ENCODE results near the gene TLN1.

Gene TLN1

GRCh38 chr9:35683323-35683722 is 48.7 kb downstream of the TLN1 start:
- no peak for FAIRE-seq

GRCh38 chr9:35682520-35683315 is 49.3 kb downstream of the TLN1 start:
- FAIRE-seq, result no peak

- no peak for FAIRE-seq
Observed at GRCh38 chr9:35682051-35682450, 49.9 kb downstream of the TLN1 start.

GRCh38 chr9:35681341-35682002 is 50.5 kb downstream of the TLN1 start:
- no peak for FAIRE-seq

- no peak for FAIRE-seq
Observed at GRCh38 chr9:35680331-35681105, 51.5 kb downstream of the TLN1 start.

- FAIRE-seq, result no peak
Observed at GRCh38 chr9:35679766-35680330, 52.1 kb downstream of the TLN1 start.

GRCh38 chr9:35679091-35679490 is 52.9 kb downstream of the TLN1 start:
- FAIRE-seq, result no peak

GRCh38 chr9:35675732-35676392 is 56.1 kb downstream of the TLN1 start:
- no peak for FAIRE-seq

GRCh38 chr9:35675204-35675603 is 56.8 kb downstream of the TLN1 start:
- FAIRE-seq, result no peak

- no peak for FAIRE-seq
Observed at GRCh38 chr9:35674025-35674361, 58.0 kb downstream of the TLN1 start.

GRCh38 chr9:35673132-35674024 is 58.6 kb downstream of the TLN1 start, which contains the start of gene CA9:
TSS of gene CA9 (plus strand) at chr9:35673928. CDS start at chr9:35673960, 32 bp downstream.
- no peak for FAIRE-seq

- no peak for FAIRE-seq
Observed at GRCh38 chr9:35669331-35670145, 62.5 kb downstream of the TLN1 start.

- no peak for FAIRE-seq
Observed at GRCh38 chr9:35667939-35668338, 64.1 kb downstream of the TLN1 start.

- no peak for FAIRE-seq
Observed at GRCh38 chr9:35666549-35666948, 65.4 kb downstream of the TLN1 start.

- no peak for FAIRE-seq
Observed at GRCh38 chr9:35666045-35666444, 66.0 kb downstream of the TLN1 start.

- FAIRE-seq, result no peak
Observed at GRCh38 chr9:35665471-35665818, 66.5 kb downstream of the TLN1 start.

GRCh38 chr9:35664531-35665470 is 67.2 kb downstream of the TLN1 start, which contains the start of gene ARHGEF39:
TSS of gene ARHGEF39 (minus strand) at chr9:35665195. CDS start at chr9:35665169, 26 bp downstream.
- FAIRE-seq, result no peak

- no peak for FAIRE-seq
Observed at GRCh38 chr9:35662437-35662836, 69.6 kb downstream of the TLN1 start.

GRCh38 chr9:35661756-35662350 is 70.1 kb downstream of the TLN1 start:
- FAIRE-seq, result no peak
